ENCODE results near the gene PTGS2.

GRCh38 chr1:186634511-186634910, 45.7 kb downstream of the PTGS2 start:
- TF ChIP-seq REST (IDR thresholded peaks at IDR 0.05; ENCODE audit: insufficient read depth in 1 of 2, low read depth in 2 of 2, low read length in 2 of 2) (no peak), POLR2AphosphoS5 (IDR thresholded peaks at IDR 0.05; ENCODE audit: low read depth, low read length) (no peak)
